ENCODE data around the gene EIF4G1.

EIF4G1 gene

GRCh38 chr3:184352149-184352785 is 37.9 kb downstream of the EIF4G1 start:
- no peak for DNase-seq

- DNase-seq, result no peak
Observed at GRCh38 chr3:184352897-184353545, 38.6 kb downstream of the EIF4G1 start.

GRCh38 chr3:184353546-184353941 is 39.1 kb downstream of the EIF4G1 start:
- DNase-seq, result no peak

GRCh38 chr3:184354121-184354728 is 39.8 kb downstream of the EIF4G1 start:
- peak in 1 of 2 experiments; percentile 59 for DNase-seq

GRCh38 chr3:184354754-184355153 is 40.3 kb downstream of the EIF4G1 start:
- DNase-seq, result no peak

- no peak for DNase-seq
Observed at GRCh38 chr3:184355261-184356040, 41.0 kb downstream of the EIF4G1 start.

- DNase-seq, result no peak
Observed at GRCh38 chr3:184357248-184358123, 43.1 kb downstream of the EIF4G1 start.

- no peak for DNase-seq
Observed at GRCh38 chr3:184358124-184358767, 43.8 kb downstream of the EIF4G1 start.

- no peak for DNase-seq
Observed at GRCh38 chr3:184358921-184359350, 44.5 kb downstream of the EIF4G1 start.

- no peak for DNase-seq
Observed at GRCh38 chr3:184359610-184360009, 45.2 kb downstream of the EIF4G1 start.

GRCh38 chr3:184360070-184360928 is 45.9 kb downstream of the EIF4G1 start:
- DNase-seq, result no peak

- DNase-seq, result peak in 1 of 2 experiments; percentile 53
Observed at GRCh38 chr3:184360929-184361531, 46.6 kb downstream of the EIF4G1 start.

GRCh38 chr3:184361532-184361931 is 47.1 kb downstream of the EIF4G1 start, which contains the start of the genes CLCN2 and POLR2H:
TSS of gene CLCN2 (minus strand) at chr3:184361605. CDS start at chr3:184361479, 126 bp downstream.
TSS of gene POLR2H (plus strand) at chr3:184361710. CDS start at chr3:184363493, 1,783 bp downstream.
- DNase-seq, result peak in 1 of 2 experiments; percentile 85

- peak; percentile 66 to 76 for DNase-seq
Observed at GRCh38 chr3:184361932-184362667, 47.7 kb downstream of the EIF4G1 start.

GRCh38 chr3:184362668-184363546 is 48.5 kb downstream of the EIF4G1 start:
- DNase-seq, result peak; percentile 96 to 99

GRCh38 chr3:184366619-184367289 is 52.3 kb downstream of the EIF4G1 start:
- DNase-seq, result no peak

GRCh38 chr3:184368116-184368515 is 53.7 kb downstream of the EIF4G1 start:
- no peak for DNase-seq
